Chondrocyte (in vitro differentiated cells): ENCODE measurements around the gene ZNF518B. TPM values are rescaled to one million over a fixed set of nuclear protein-coding genes. Genes with fewer than 3 reads are reported as not detected.

ENCODE experiments used
- DNase-seq: peaks from one replicate; pipeline ENCODE4 v3.0.0; 2021; ENCODE audit warnings: mixed read lengths, low spot score
- H3K27ac Mint-ChIP-seq: one replicate; pipeline ENCODE4 v1.8.0; 2021; ENCODE audit warnings: mild to moderate bottlenecking, moderate library complexity, mixed read lengths; ENCODE audit not compliant: unreplicated experiment
- H3K27me3 Mint-ChIP-seq: 2 replicates; pipeline ENCODE4 v1.8.0; 2021; ENCODE audit warnings: low read depth, mixed read lengths
- H3K36me3 Mint-ChIP-seq: 2 replicates; pipeline ENCODE4 v1.8.0; 2021; ENCODE audit warnings: low read depth, mixed read lengths
- H3K4me1 Mint-ChIP-seq: 2 replicates; pipeline ENCODE4 v1.8.0; 2021; ENCODE audit warnings: low read depth, mild to moderate bottlenecking, mixed read lengths
- H3K4me3 Mint-ChIP-seq: one replicate; pipeline ENCODE4 v1.8.0; 2021; ENCODE audit warnings: mild to moderate bottlenecking, moderate library complexity, mixed read lengths; ENCODE audit not compliant: unreplicated experiment
- H3K9me3 Mint-ChIP-seq: 2 replicates; pipeline ENCODE4 v1.8.0; 2021; ENCODE audit warnings: low read depth, mixed read lengths
- total RNA-seq: library from RNA; stranded (reverse); gene quantifications from 3 replicates; pipeline ENCODE4 v1.2.1, GENCODE V29; 2021
- TF ChIP-seq, protein P1 (sequence below): fragments of 200-600 bp; sonication (generic); IDR thresholded peaks from 2 replicates; pipeline ENCODE4 v1.5.0; 2021; ENCODE audit warnings: antibody characterized with exemption, mild to moderate bottlenecking, moderate library complexity

ZNF518B gene
- total RNA-seq, 1 donor from 2014 or later: 35.1 TPM

DNA sequence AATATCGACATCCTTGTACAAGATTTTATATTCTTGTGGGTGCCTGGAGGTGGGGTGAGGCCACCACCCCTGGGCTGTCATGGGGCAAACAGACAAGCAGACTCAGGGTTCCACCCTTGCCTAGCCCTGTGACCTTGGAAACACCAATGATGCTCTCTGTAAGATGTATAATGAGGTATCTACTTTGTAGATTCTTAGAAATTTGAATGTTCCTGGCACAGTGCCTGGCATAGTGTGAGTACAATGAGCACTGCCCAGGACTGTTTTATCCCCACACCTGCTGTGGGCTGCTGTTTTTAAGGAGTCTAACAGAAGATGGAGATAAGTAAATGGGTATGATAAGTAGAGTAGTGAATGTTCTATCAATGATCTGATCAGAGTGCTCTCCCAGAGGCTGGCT lies 3.1 kb downstream of the ZNF518B start:
- TF ChIP-seq, protein P1, sequence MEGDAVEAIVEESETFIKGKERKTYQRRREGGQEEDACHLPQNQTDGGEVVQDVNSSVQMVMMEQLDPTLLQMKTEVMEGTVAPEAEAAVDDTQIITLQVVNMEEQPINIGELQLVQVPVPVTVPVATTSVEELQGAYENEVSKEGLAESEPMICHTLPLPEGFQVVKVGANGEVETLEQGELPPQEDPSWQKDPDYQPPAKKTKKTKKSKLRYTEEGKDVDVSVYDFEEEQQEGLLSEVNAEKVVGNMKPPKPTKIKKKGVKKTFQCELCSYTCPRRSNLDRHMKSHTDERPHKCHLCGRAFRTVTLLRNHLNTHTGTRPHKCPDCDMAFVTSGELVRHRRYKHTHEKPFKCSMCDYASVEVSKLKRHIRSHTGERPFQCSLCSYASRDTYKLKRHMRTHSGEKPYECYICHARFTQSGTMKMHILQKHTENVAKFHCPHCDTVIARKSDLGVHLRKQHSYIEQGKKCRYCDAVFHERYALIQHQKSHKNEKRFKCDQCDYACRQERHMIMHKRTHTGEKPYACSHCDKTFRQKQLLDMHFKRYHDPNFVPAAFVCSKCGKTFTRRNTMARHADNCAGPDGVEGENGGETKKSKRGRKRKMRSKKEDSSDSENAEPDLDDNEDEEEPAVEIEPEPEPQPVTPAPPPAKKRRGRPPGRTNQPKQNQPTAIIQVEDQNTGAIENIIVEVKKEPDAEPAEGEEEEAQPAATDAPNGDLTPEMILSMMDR: no peak
- Mint-ChIP-seq H3K4me3 (no peak overlapping the region), H3K36me3 (peaks cover 45% of the 10 kb centered on the region), H3K27ac (no peak overlapping the region), H3K9me3 (peaks cover 17% of the 10 kb centered on the region), H3K27me3 (no peaks in the 10 kb centered on the region), H3K4me1 (peaks cover 14% of the 10 kb centered on the region)
- DNase-seq: no peak

DNA sequence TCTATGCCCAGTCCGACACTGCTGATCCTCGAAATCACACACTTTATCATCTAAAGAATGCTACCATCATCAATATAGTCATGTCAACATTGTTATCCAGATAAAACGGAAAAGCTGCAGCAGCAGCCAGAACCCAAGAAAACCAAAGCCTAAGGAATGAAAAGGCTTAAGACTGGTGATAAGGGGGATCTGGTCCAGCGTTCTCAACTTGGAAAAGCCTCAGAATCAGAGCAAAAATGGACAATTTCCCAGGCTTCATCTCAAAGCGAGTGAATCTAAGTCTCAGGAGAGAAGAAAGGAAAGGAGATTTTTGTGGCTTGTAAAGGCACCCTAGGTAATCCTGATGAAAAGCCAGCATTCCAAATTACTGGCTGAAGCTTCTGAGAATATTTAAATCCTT lies 8.2 kb downstream of the ZNF518B start:
- TF ChIP-seq, protein P1: no peak
- Mint-ChIP-seq H3K27ac (no peak overlapping the region), H3K36me3 (peaks cover 76% of the 10 kb centered on the region), H3K4me3 (no peak overlapping the region), H3K9me3 (peaks cover 50% of the 10 kb centered on the region), H3K27me3 (no peaks in the 10 kb centered on the region), H3K4me1 (no peaks in the 10 kb centered on the region)
- no peak for DNase-seq

DNA sequence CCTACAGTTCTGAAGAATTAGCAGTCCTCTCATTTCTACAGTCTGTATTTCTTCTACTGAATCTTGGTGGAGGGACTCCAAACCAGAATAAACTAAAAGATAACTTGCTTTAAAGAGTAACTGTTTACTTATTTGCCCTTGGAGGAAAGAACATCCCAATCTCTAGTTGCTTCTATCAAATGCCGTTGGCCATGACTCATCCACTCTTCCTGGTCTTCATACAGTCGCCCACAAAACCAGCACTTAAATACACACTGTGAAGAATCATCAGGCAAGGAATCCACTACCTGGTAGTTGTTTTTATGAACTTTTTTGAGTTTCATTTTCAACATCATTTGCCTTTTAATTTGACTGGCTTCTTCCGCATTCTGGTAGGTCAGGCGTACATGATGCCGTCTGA lies 14.2 kb downstream of the ZNF518B start:
- Mint-ChIP-seq H3K9me3 (peaks cover 40% of the 10 kb centered on the region), H3K4me1 (no peaks in the 10 kb centered on the region), H3K27me3 (no peaks in the 10 kb centered on the region), H3K27ac (no peak overlapping the region), H3K36me3 (peaks cover 47% of the 10 kb centered on the region), H3K4me3 (no peak overlapping the region)
- TF ChIP-seq, protein P1: no peak
- no peak for DNase-seq

DNA sequence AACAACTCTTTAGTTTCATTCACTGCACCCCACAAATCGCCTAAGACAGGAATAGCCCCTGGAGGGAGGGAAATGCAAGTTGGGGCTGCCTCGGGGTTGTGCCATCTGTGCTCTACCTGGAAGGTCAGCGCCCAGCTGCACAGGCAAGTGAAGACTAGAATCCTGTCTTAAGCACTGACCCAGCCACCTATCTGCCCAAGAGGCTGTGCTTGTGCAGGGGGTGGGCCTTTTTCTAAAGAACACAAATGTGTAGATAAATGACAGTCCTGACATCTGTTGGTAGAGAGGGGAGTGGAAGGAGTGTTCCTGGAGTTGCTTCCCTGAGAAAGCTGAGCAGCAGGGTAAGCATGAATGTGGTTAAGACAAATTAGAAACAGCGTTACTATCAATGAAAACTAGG lies 15.7 kb downstream of the ZNF518B start:
- Mint-ChIP-seq H3K4me3 (no peak overlapping the region), H3K27ac (no peak overlapping the region), H3K36me3 (peaks cover 38% of the 10 kb centered on the region), H3K4me1 (no peaks in the 10 kb centered on the region), H3K27me3 (no peaks in the 10 kb centered on the region), H3K9me3 (peaks cover 30% of the 10 kb centered on the region)
- DNase-seq: no peak
- TF ChIP-seq, protein P1: no peak

DNA sequence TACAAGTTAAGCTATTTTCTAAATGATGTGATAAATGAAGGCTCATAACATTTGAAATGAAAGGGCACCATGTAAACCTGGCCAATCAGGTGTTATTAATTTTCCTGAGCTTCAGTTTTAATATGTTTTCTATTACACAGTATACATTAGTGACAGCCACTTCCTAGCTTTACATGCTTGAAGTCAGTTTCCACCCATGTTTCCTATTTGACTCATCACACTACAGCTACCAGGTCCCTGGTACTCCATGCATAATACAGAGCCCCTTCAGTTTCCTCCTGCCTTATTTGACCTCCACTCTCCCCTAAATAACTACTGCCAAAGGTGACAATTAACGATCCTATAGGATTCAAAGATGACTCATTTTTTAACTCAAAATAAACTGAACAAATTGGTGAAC lies 18.3 kb downstream of the ZNF518B start:
- no peaks in the 10 kb centered on the region for H3K4me1 Mint-ChIP-seq
- no peak for DNase-seq
- H3K9me3 Mint-ChIP-seq: peaks cover 13% of the 10 kb centered on the region
- H3K27me3 Mint-ChIP-seq: no peaks in the 10 kb centered on the region
- TF ChIP-seq, protein P1: no peak
- no peak overlapping the region for H3K27ac Mint-ChIP-seq
- no peak overlapping the region for H3K4me3 Mint-ChIP-seq
- peaks cover 15% of the 10 kb centered on the region for H3K36me3 Mint-ChIP-seq
